ENCODE results near the gene RPS6KA2.

DNA sequence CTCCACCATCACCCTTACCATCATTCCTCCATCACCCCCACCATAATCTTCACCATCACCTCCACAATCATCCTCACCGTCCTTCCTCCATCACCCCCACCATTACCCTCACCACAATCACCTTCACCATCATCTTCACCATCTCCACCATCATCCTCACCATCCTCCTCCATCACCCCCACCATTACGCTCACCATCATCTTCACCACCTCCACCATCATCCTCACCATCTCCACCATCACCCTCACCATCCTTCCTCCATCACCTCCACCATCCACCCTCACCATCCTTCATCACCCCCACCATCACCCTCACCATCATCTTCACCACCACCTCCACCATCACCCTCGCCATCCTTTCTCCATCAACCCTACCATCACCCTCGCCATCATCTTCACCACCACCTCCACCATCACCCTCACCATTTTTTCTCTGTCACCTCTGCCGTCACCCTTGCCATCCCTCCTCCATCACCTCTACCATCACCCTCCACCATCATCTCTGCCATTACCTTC is 211.2 kb downstream of the RPS6KA2 start:
- no peak for TF ChIP-seq EZH2 (IDR thresholded peaks at IDR 0.05; ENCODE audit: borderline replicate concordance, insufficient read depth, low read depth, low read length, poor library complexity, severe bottlenecking)
- TF ChIP-seq, protein P1, sequence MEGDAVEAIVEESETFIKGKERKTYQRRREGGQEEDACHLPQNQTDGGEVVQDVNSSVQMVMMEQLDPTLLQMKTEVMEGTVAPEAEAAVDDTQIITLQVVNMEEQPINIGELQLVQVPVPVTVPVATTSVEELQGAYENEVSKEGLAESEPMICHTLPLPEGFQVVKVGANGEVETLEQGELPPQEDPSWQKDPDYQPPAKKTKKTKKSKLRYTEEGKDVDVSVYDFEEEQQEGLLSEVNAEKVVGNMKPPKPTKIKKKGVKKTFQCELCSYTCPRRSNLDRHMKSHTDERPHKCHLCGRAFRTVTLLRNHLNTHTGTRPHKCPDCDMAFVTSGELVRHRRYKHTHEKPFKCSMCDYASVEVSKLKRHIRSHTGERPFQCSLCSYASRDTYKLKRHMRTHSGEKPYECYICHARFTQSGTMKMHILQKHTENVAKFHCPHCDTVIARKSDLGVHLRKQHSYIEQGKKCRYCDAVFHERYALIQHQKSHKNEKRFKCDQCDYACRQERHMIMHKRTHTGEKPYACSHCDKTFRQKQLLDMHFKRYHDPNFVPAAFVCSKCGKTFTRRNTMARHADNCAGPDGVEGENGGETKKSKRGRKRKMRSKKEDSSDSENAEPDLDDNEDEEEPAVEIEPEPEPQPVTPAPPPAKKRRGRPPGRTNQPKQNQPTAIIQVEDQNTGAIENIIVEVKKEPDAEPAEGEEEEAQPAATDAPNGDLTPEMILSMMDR (IDR thresholded peaks at IDR 0.05) = no peak

Data from B cell (primary cell).